CD4-positive, alpha-beta T cell treated with Interleukin-6 for 4 hours (primary cell): ENCODE data around the gene REELD1.

Experiments
- DNase-seq: peaks from one replicate; pipeline ENCODE4 v3.0.0-alpha.2; 2020; ENCODE audit warnings: mixed read lengths

The REELD1 gene

GRCh38 chr4:146229406-146229805 is 15.1 kb downstream of the REELD1 start:
- DNase-seq, result no peak

GRCh38 chr4:146232131-146232722 is 17.9 kb downstream of the REELD1 start:
- no peak for DNase-seq

GRCh38 chr4:146235654-146236177 is 21.4 kb downstream of the REELD1 start:
- no peak for DNase-seq

GRCh38 chr4:146236216-146236615 is 21.9 kb downstream of the REELD1 start:
- DNase-seq, result no peak

GRCh38 chr4:146237092-146237491 is 22.8 kb downstream of the REELD1 start:
- DNase-seq, result no peak

GRCh38 chr4:146238107-146238506 is 23.8 kb downstream of the REELD1 start:
- DNase-seq, result no peak

GRCh38 chr4:146243141-146243882 is 29.0 kb downstream of the REELD1 start:
- peak; percentile 51 for DNase-seq

- DNase-seq, result no peak
These were observed 29.5 kb downstream of the REELD1 start for GRCh38 chr4:146243883-146244277.

- DNase-seq, result no peak
These were observed 30.2 kb downstream of the REELD1 start for GRCh38 chr4:146244496-146244895.

- DNase-seq, result no peak
These were observed 30.9 kb downstream of the REELD1 start for GRCh38 chr4:146245246-146245645.

- no peak for DNase-seq
These were observed 31.5 kb downstream of the REELD1 start for GRCh38 chr4:146245850-146246249.

GRCh38 chr4:146246381-146246780 is 32.0 kb downstream of the REELD1 start:
- DNase-seq, result no peak

GRCh38 chr4:146247356-146247755 is 33.0 kb downstream of the REELD1 start:
- DNase-seq, result no peak

- no peak for DNase-seq
These were observed 38.8 kb downstream of the REELD1 start for GRCh38 chr4:146252969-146253611.

- DNase-seq, result no peak
These were observed 41.1 kb downstream of the REELD1 start for GRCh38 chr4:146255463-146255862.

GRCh38 chr4:146255874-146256273 is 41.5 kb downstream of the REELD1 start:
- DNase-seq, result no peak

GRCh38 chr4:146256328-146256727 is 42.0 kb downstream of the REELD1 start:
- no peak for DNase-seq

GRCh38 chr4:146257511-146257910 is 43.2 kb downstream of the REELD1 start:
- no peak for DNase-seq

GRCh38 chr4:146260521-146260920 is 46.2 kb downstream of the REELD1 start:
- DNase-seq, result no peak

- DNase-seq, result no peak
These were observed 46.7 kb downstream of the REELD1 start for GRCh38 chr4:146261041-146261440.

GRCh38 chr4:146263793-146264192 is 49.5 kb downstream of the REELD1 start:
- DNase-seq, result no peak

GRCh38 chr4:146265950-146266490 is 51.7 kb downstream of the REELD1 start:
- no peak for DNase-seq

GRCh38 chr4:146267826-146268225 is 53.5 kb downstream of the REELD1 start:
- DNase-seq, result no peak

GRCh38 chr4:146269228-146269653 is 54.9 kb downstream of the REELD1 start:
- no peak for DNase-seq
